ENCODE data around the gene BST2.
A peak's percentile ranks its signal among the peaks of the same experiment; 100 is the strongest.

The BST2 gene

GRCh38 chr19:17435218-17435617 is 29.8 kb upstream of the BST2 start:
- Histone ChIP-seq H3K36me3 (no peaks in the 10 kb centered on the region), H3K9me3 (ENCODE audit: severe bottlenecking) (no peaks in the 10 kb centered on the region), H3K27me3 (ENCODE audit: insufficient read depth, low read depth, severe bottlenecking) (no peaks in the 10 kb centered on the region), H3K4me3 (ENCODE audit: low read depth, low read length) (no peak overlapping the region), H3K27ac (no peak overlapping the region)
- no peak for DNase-seq
- TF ChIP-seq CTCF (IDR thresholded peaks at IDR 0.05; ENCODE audit: low read depth, low read length) = no peak

GRCh38 chr19:17431417-17431816 is 26.0 kb upstream of the BST2 start:
- H3K27ac ChIP-seq = no peak overlapping the region
- no peaks in the 10 kb centered on the region for H3K9me3 ChIP-seq (ENCODE audit: severe bottlenecking)
- H3K27me3 ChIP-seq (ENCODE audit: insufficient read depth, low read depth, severe bottlenecking) = no peaks in the 10 kb centered on the region
- H3K36me3 ChIP-seq = no peaks in the 10 kb centered on the region
- DNase-seq = no peak
- no peak overlapping the region for H3K4me3 ChIP-seq (ENCODE audit: low read depth, low read length)
- no peak for TF ChIP-seq CTCF (IDR thresholded peaks at IDR 0.05; ENCODE audit: low read depth, low read length)

GRCh38 chr19:17429641-17430113 is 24.2 kb upstream of the BST2 start:
- DNase-seq = no peak
- H3K36me3 ChIP-seq = no peaks in the 10 kb centered on the region

GRCh38 chr19:17424743-17425365 is 19.4 kb upstream of the BST2 start:
- H3K36me3 ChIP-seq = peaks cover 15% of the 10 kb centered on the region
- H3K27ac ChIP-seq = peak overlapping the region; percentile 45
- peak; percentile 87 for TF ChIP-seq CTCF (IDR thresholded peaks at IDR 0.05; ENCODE audit: low read depth, low read length)
- DNase-seq = peak; percentile 89
- H3K4me3 ChIP-seq (ENCODE audit: low read depth, low read length) = peak overlapping the region; percentile 14; the same call in 1 of the 2 replicates
- H3K9me3 ChIP-seq (ENCODE audit: severe bottlenecking) = no peaks in the 10 kb centered on the region
- no peaks in the 10 kb centered on the region for H3K27me3 ChIP-seq (ENCODE audit: insufficient read depth, low read depth, severe bottlenecking)

More at GRCh38 chr19:17429641-17430113, 24.2 kb upstream of the BST2 start:
- Histone ChIP-seq H3K27ac (no peak overlapping the region), H3K27me3 (ENCODE audit: insufficient read depth, low read depth, severe bottlenecking) (no peaks in the 10 kb centered on the region), H3K4me3 (ENCODE audit: low read depth, low read length) (no peak overlapping the region), H3K9me3 (ENCODE audit: severe bottlenecking) (no peaks in the 10 kb centered on the region)
- TF ChIP-seq CTCF (IDR thresholded peaks at IDR 0.05; ENCODE audit: low read depth, low read length) = no peak

- H3K36me3 ChIP-seq = peaks cover 15% of the 10 kb centered on the region
- H3K4me3 ChIP-seq (ENCODE audit: low read depth, low read length) = no peak overlapping the region
- TF ChIP-seq CTCF (IDR thresholded peaks at IDR 0.05; ENCODE audit: low read depth, low read length) = no peak
- DNase-seq = no peak
- no peak overlapping the region for H3K27ac ChIP-seq
- H3K27me3 ChIP-seq (ENCODE audit: insufficient read depth, low read depth, severe bottlenecking) = no peaks in the 10 kb centered on the region
- no peaks in the 10 kb centered on the region for H3K9me3 ChIP-seq (ENCODE audit: severe bottlenecking)
Observed at GRCh38 chr19:17423429-17424208, 18.2 kb upstream of the BST2 start.
